Nephron (organoid): ENCODE measurements around the gene SEMA4C.
A peak's percentile ranks its signal among the peaks of the same experiment; 100 is the strongest.

Source experiments
- H3K27ac Mint-ChIP-seq, 3 experiments: 2 replicates each; pipeline ENCODE4 v1.8.0; 2020; ENCODE audit warnings: mixed read lengths in 3 of 3, mild to moderate bottlenecking in 2 of 3, moderate library complexity in 1 of 3
- H3K27me3 Mint-ChIP-seq: 2 replicates; pipeline ENCODE4 v1.8.0; 2021; ENCODE audit warnings: low read depth, mild to moderate bottlenecking, moderate library complexity, mixed read lengths
- H3K36me3 Mint-ChIP-seq: 2 replicates; pipeline ENCODE4 v1.8.0; 2020; ENCODE audit warnings: low read depth, mixed read lengths
- H3K4me1 Mint-ChIP-seq: 2 replicates; pipeline ENCODE4 v1.8.0; 2020; ENCODE audit warnings: mixed read lengths
- H3K4me3 Mint-ChIP-seq, 3 experiments: 2 replicates each; pipeline ENCODE4 v1.8.0; 2020; ENCODE audit warnings: mild to moderate bottlenecking in 3 of 3, mixed read lengths in 3 of 3, moderate library complexity in 2 of 3
- H3K9me3 Mint-ChIP-seq: 2 replicates; pipeline ENCODE4 v1.8.0; 2020; ENCODE audit warnings: mixed read lengths
- TF ChIP-seq, protein P1 (sequence below), 3 experiments: fragments of 200-600 bp; sonication (generic); IDR thresholded peaks; one replicate each; pipeline ENCODE4 v1.5.0; 2021; ENCODE audit warnings: antibody characterized with exemption in 3 of 3; ENCODE audit not compliant: unreplicated experiment in 3 of 3

Gene SEMA4C

DNA sequence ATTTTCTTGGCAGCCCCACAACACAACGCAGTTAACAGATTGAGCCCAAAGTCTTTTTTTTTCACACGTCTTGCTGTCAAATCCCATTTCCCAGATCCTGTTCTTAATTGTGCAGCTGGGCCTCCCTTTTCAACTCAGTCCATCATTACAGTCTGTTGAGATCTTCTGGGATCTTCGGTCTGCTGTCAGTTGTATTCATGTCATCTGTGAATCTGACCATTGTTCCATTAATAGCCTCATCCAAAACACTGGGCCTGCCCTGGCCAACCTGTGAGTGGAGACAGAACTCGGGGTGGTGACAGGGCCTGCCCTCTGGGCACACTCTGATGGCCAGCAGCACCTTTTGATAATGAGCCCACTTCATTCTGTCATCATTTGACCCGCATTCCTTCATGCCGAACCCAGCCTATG, 39.7 kb upstream of the SEMA4C start:
- TF ChIP-seq, protein P1, sequence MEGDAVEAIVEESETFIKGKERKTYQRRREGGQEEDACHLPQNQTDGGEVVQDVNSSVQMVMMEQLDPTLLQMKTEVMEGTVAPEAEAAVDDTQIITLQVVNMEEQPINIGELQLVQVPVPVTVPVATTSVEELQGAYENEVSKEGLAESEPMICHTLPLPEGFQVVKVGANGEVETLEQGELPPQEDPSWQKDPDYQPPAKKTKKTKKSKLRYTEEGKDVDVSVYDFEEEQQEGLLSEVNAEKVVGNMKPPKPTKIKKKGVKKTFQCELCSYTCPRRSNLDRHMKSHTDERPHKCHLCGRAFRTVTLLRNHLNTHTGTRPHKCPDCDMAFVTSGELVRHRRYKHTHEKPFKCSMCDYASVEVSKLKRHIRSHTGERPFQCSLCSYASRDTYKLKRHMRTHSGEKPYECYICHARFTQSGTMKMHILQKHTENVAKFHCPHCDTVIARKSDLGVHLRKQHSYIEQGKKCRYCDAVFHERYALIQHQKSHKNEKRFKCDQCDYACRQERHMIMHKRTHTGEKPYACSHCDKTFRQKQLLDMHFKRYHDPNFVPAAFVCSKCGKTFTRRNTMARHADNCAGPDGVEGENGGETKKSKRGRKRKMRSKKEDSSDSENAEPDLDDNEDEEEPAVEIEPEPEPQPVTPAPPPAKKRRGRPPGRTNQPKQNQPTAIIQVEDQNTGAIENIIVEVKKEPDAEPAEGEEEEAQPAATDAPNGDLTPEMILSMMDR (IDR thresholded peaks at IDR 0.05; ENCODE audit: unreplicated experiment in 3 of 3) = no peak

DNA sequence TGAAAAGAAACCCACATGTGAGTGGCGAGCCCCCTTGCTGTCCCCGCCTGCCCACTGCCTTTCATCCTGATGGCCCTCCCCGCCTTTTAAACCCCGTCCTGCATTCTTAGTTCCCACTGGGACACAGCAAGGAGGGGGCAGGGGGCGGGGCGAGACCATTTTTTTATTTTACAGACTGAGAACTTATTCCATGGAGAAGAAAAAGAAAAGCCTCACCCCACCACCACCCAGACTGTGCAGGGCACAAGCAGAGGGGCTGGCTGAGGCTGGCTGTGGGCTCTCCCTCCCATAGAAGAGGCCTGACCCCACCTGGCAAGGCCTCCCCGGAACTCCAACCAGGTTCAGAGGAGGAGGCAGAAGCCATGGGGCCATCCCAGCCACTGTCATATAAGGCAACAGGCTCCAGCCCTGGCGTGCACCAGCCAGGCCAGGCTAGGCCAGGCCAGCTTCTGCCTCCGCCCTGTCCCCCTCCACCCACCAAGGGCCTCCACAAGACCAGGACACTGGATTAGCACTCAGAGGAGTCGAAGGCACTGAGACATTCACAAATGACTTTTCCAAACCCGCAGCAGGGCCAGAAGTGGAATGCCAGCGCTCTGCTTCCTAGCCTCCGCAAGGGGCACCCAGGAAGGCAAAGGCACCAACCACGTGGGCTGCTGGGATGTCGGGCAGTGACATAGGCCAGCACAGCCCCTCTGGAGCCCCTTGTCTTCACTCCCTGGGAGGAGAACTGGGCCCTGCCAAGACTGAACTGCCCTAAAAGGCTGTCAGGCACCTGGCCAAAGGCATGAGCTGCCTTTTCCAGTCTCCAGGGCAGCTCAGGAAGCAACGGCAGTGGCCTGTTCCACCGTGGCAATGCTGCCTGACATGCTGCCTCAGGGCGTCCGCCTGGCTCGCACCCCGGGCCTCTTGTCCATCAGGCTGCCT, 37.5 kb upstream of the SEMA4C start:
- Mint-ChIP-seq H3K4me1 (peaks cover 55% of the 10 kb centered on the region), H3K4me3 (peak overlapping the region; percentile 5 to 50 (median 48)), H3K9me3 (no peaks in the 10 kb centered on the region), H3K27me3 (peaks cover 4% of the 10 kb centered on the region), H3K27ac (peak overlapping the region; percentile 96 to 98 (median 97)), H3K36me3 (no peaks in the 10 kb centered on the region)
- TF ChIP-seq, protein P1 (IDR thresholded peaks at IDR 0.05; ENCODE audit: unreplicated experiment in 3 of 3) = no peak

More for the DNA sequence above, 39.7 kb upstream of the SEMA4C start:
- peak overlapping the region; percentile 9 to 53 (median 17) for H3K27ac Mint-ChIP-seq
- no peaks in the 10 kb centered on the region for H3K9me3 Mint-ChIP-seq
- H3K36me3 Mint-ChIP-seq = no peaks in the 10 kb centered on the region
- H3K4me1 Mint-ChIP-seq = peaks cover 63% of the 10 kb centered on the region
- H3K4me3 Mint-ChIP-seq = no peak overlapping the region
- peaks cover 4% of the 10 kb centered on the region for H3K27me3 Mint-ChIP-seq

DNA sequence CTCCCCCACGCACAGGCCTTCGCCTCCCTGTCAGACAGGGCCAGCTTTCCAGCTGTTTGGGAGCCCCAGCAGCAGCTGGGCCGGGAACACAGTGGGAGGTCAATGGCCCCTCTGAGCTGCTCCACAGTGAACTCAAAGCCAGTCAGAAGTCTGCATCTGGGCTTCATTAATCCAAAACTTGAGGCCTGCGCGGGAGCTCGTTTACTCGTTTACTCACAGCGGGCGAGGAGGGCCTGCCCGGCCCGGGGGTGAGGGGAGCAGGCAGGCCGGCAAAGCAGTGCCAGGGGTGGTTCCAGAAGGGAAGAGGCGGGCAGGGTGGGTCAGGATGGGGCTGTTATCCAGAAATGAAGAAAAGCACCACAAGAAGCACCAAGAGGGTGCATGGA, 36.8 kb upstream of the SEMA4C start:
- H3K4me3 Mint-ChIP-seq = peak overlapping the region in 2 of 3 experiments; percentile 64 to 70
- H3K4me1 Mint-ChIP-seq = peaks cover 51% of the 10 kb centered on the region
- TF ChIP-seq, protein P1 (IDR thresholded peaks at IDR 0.05; ENCODE audit: unreplicated experiment in 3 of 3) = no peak
- peaks cover 4% of the 10 kb centered on the region for H3K27me3 Mint-ChIP-seq
- H3K27ac Mint-ChIP-seq = peak overlapping the region; percentile 96 to 98 (median 97)
- no peaks in the 10 kb centered on the region for H3K9me3 Mint-ChIP-seq
- H3K36me3 Mint-ChIP-seq = no peaks in the 10 kb centered on the region

- H3K4me1 Mint-ChIP-seq = peaks cover 40% of the 10 kb centered on the region
Measured at GRCh38 chr2:96903815-96904214, 33.9 kb upstream of the SEMA4C start.

DNA sequence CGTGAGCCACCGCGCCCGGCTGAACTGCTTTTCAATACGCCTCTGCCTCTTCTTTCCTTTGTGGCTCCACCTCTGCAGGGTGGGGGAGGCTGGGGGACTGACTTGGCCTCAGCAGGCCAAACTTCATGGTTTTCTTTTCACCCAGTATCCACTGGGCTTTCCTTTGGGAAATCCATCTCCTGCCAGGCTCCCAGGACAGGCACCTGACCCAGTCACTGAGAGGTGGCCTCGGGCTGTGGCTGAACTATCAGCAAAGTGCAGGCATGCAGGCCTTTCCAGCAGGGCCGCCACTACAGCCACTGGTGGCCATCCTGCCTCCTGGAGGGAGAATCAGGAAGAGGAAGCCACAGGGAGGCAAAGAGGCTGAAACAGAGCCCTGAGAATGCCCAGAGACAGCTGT, 33.4 kb upstream of the SEMA4C start:
- Mint-ChIP-seq H3K36me3 (no peaks in the 10 kb centered on the region), H3K27ac (no peak overlapping the region), H3K9me3 (no peaks in the 10 kb centered on the region), H3K4me3 (no peak overlapping the region), H3K27me3 (peaks cover 8% of the 10 kb centered on the region), H3K4me1 (peaks cover 45% of the 10 kb centered on the region)
- TF ChIP-seq, protein P1 (IDR thresholded peaks at IDR 0.05; ENCODE audit: unreplicated experiment in 3 of 3) = no peak

More at GRCh38 chr2:96903815-96904214, 33.9 kb upstream of the SEMA4C start:
- Mint-ChIP-seq H3K27me3 (peaks cover 4% of the 10 kb centered on the region), H3K36me3 (no peaks in the 10 kb centered on the region), H3K4me3 (peak overlapping the region in 1 of 3 experiments; percentile 11), H3K27ac (peak overlapping the region; percentile 62 to 88 (median 62)), H3K9me3 (no peaks in the 10 kb centered on the region)
- TF ChIP-seq, protein P1 (IDR thresholded peaks at IDR 0.05; ENCODE audit: unreplicated experiment in 3 of 3) = no peak
